GM10266 (cell line): ENCODE results near the gene IMPA2.

Experiments used
- DNase-seq: peaks from one replicate; pipeline ENCODE4 v3.0.0; 2012; ENCODE audit errors: extremely low spot score
- CTCF ChIP-seq: IDR thresholded peaks from 2 replicates; pipeline ENCODE4 v1.5.1; 2012; ENCODE audit warnings: mild to moderate bottlenecking, low read depth; ENCODE audit not compliant: control insufficient read depth, insufficient read depth; ENCODE audit errors: missing control alignments

Gene IMPA2

DNA sequence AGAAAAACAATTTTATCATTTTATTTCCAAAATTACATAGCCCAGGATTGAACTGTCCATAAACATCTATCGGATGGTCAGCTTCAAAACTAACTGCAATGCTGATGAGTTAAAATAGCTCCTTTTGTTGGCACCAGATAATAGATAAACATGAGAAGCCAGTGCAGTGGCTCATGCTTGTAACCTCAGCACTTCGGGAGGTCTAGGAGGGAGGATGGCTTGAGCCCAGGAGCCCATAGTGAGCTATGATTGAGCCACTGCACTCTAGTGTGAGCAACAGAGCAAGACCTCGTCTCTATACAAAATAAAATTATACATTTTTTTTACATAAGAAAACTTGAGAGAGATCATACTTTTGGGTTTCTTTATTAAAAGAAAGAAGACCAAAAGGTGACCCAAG lies 34.6 kb upstream of the IMPA2 start:
- TF ChIP-seq CTCF, result no peak
- DNase-seq, result no peak

- peak; percentile 71 for DNase-seq
These were observed 33.8 kb upstream of the IMPA2 start for GRCh38 chr18:11947214-11948191.

DNA sequence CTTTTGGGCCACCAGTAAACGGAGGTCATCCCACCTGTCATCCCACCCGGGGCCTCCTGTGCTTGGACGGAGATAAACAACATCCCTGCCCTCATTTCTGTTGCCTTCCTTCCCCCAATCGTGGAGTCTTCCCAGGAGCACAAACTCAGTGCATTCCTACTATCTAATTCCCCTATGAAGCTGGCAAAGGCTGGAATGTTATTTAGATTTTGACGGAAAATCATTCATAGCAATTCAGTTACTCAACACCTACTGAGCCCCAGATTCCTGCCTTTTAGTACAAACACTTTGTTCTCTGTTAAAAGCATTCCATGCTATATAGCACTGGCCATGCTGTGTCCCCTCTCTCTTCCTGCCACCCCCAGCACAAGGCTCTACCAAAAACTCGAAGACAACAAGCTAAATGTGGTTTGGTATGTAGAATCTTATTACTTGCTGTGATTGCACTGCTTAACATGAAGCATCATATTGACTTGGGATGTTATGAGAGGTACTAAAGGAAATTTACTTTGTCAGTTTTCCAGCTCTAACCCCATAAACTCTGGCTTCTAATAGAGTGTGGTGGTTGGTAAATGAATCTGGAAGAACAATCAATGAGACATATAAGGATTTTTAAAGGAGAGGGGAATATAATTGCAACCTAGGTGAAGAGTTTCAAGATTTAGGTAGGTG lies 32.3 kb upstream of the IMPA2 start:
- no peak for TF ChIP-seq CTCF
- DNase-seq, result no peak

More at GRCh38 chr18:11947214-11948191, 33.8 kb upstream of the IMPA2 start:
- TF ChIP-seq CTCF, result no peak

- no peak for TF ChIP-seq CTCF
- no peak for DNase-seq
These were observed 30.5 kb upstream of the IMPA2 start for GRCh38 chr18:11950824-11951223.

DNA sequence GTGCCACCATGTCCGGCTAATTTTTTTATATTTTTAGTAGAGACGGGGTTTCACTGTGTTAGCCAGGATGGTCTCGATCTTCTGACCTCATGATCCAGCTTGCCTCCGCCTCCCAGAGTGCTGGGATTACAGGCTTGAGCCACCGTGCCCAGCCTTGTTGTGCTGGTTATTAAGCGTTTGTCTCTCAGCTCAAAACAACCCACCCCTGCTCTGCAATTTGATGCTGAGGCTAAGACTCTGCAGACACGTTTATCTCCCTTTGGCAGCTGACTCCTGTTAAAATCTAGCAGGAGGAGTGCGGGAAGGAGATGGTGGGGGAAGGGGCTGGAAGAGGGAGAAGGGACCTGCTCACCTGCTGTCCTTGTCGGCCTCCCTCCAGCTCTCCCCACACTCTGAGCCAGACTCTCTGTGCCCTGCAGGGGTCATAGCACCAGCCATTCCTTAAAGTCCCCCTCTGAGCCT lies 29.9 kb upstream of the IMPA2 start:
- no peak for TF ChIP-seq CTCF

GRCh38 chr18:11953113-11953512 lies 28.2 kb upstream of the IMPA2 start:
- TF ChIP-seq CTCF, result no peak
- no peak for DNase-seq

More for the DNA sequence above, 29.9 kb upstream of the IMPA2 start:
- DNase-seq, result no peak
